HG02623 (cell line): ENCODE data around the gene SDCBP2.

Source experiments
- ATAC-seq: cut with Tn5 transposase; IDR thresholded peaks from one replicate; pipeline ENCODE4 v1.9.1; 2021; ENCODE audit warnings: moderate library complexity; ENCODE audit not compliant: unreplicated experiment

Gene SDCBP2

GRCh38 chr20:1278993-1279392 is 49.9 kb downstream of the SDCBP2 start:
- ATAC-seq: no peak

DNA sequence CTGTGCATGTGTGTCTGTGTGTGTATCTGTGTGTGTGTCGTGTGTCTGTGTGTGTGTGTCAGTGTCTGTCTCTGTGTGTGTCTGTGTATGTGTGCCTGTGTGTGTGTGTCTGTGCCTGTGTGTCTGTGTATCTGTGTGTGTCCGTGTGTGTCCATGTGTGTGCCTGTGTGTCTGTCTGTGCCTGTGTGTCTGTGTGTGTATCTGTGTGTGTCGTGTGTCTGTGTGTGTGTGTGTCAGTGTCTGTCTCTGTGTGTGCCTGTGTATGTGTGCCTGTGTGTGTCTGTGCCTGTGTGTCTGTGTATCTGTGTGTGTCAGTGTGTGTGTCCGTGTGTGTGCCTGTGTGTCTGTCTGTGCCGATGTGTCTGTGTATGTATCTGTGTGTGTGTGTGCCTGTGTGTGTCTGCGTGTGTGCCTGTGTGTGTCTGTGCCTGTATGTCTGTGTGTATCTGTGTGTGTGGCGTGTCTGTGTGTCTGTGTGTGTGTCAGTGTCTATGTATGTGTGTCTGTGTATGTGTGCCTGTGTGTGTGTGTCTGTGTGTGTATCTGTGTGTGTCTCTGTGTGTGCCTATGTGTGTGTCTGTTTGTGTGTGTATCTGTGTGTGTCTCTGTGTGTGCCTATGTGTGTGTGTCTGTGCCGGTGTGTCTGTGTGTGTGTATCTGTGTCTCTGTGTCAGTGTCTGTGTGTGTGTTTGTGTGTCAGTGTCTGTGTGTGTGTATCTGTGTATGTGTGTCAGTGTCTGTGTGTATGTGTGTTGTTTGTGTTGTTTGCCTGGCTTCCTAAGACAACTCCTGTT is 51.2 kb downstream of the SDCBP2 start:
- ATAC-seq: no peak

DNA sequence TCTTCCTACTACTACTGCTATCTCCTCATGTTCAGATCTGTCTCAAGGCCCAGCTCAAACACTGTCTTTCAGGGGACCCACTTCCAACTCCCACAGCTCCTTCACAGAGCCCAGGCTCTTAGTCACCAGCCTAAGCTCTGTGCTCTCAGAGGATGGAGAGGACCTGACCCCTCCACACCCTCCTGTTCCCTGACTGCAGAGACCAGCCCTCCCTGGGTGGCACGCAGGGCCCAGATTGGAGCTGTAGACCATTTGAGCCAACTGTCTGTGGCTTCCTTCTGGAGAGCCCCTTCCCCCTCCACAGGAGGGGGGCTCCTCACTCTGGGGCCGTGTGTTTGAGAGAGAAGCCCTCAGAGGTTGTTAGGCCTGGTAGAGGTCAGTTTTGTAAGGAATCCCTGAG is 53.0 kb downstream of the SDCBP2 start:
- no peak for ATAC-seq

DNA sequence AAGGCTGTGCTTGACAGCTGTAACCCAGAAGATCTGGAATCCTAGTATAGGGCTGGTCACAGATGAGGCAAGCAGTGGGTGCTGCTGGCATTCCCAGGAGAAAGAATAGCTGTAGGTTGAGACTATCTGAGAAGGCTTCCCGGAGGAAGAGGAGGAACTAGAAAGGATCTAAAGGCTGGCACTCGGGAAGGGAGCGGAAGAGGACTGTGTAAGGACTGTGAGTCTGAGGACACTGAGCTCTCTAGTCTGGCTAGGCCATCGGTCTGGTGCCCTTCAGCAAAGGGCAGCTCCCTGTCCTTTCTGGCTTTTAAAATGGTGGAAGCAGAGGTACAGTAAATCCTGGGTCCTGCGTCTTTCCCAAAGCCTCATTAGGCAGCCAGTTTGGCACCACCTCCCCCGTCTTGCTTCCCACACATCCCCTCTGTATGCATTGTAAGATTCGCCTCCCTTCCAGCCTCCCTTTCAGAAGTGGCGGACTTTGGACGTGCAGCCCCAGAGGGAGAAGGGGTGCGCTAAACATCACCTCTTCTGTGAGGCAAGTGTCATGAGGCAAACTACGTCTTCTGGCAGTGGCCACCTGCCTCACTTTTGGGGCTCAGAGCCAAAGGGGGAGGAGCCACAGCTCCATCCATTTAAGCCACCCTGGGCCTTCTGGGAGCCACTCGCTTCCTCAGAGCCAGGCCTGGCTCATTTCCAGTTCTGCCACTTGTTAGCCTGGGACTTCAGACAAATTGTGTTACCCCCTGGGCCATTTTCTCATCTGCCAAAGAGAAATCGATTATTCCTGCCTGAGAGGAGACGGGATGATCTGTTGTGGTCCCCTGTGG is 54.2 kb downstream of the SDCBP2 start:
- no peak for ATAC-seq

DNA sequence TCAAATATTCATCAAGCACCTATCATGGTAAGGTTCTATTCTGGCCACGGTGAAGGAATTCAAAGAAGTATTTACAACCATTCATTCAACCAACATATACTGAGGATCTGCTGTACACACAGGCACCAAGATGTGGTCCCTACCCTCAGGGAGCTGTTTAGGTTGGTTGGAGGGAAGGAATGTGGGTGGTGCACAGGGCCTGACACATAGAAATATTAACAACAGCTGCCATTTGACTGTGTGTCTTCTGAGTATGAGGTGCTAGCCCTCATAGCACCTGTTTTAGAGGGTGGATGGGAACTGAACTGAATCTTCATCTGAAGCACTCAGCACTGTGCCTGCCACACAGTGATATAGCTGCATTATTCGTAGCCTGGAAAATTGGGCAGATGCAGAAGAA is 55.6 kb downstream of the SDCBP2 start:
- no peak for ATAC-seq

DNA sequence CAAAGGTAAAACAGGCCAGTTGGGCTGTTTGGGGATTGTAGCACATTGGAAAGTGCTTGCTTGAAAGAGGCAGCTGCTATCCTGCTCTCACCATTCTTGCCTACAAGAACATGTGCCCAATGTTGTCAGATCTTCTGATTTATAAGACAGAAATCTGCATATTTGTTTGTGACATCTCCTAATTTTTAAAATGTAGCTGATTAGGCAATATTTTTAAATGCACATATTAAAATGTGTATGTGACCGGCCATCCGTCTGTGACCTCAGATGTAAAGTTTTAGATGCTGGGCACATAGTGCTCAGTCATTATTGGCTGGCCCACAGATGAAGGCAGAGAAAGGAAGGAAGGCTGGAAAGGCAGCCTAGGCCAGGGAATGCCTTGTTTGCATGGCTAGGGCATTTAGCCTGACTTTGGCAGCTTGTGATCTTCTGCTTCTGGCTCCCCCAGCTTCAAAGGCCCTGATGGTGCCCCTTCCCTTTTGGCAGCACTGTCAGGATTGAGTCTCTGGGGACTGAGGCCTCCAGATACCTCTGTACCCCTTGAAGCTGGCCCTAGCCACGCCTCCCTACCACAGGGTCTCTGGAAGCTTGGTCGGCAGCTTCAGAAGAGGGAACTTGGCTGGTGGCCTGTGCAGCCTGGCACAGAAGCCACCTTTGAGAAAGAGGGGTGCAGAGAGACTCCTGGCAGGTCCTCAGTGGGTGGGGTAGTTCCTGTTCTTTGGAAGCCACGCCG is 56.4 kb downstream of the SDCBP2 start:
- ATAC-seq: no peak

- ATAC-seq: no peak
Observed at GRCh38 chr20:1269850-1270249, 59.1 kb downstream of the SDCBP2 start.

GRCh38 chr20:1269235-1269634 is 59.7 kb downstream of the SDCBP2 start:
- ATAC-seq: no peak

- ATAC-seq: no peak
Observed at GRCh38 chr20:1267809-1268374, 61.0 kb downstream of the SDCBP2 start.

DNA sequence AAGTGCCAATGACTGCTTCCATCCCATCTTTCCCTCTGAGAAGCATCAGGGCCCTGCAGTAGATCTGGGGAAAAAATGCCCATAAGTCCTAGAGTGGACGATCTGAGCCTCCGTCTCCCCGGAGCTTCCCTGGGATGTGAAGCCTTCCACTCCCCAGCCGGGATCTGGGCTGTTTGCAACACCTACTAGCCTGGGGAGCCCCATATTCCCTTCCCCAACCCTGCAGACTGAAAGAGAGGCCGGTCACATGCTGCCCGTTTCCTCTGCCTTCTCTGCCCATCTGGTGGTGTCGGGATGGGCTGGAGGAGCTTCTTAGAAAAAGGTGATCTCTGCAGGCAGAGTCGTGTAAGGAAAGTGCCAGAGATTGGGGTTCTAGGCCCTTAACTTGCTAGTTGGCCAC is 61.8 kb downstream of the SDCBP2 start:
- no peak for ATAC-seq

DNA sequence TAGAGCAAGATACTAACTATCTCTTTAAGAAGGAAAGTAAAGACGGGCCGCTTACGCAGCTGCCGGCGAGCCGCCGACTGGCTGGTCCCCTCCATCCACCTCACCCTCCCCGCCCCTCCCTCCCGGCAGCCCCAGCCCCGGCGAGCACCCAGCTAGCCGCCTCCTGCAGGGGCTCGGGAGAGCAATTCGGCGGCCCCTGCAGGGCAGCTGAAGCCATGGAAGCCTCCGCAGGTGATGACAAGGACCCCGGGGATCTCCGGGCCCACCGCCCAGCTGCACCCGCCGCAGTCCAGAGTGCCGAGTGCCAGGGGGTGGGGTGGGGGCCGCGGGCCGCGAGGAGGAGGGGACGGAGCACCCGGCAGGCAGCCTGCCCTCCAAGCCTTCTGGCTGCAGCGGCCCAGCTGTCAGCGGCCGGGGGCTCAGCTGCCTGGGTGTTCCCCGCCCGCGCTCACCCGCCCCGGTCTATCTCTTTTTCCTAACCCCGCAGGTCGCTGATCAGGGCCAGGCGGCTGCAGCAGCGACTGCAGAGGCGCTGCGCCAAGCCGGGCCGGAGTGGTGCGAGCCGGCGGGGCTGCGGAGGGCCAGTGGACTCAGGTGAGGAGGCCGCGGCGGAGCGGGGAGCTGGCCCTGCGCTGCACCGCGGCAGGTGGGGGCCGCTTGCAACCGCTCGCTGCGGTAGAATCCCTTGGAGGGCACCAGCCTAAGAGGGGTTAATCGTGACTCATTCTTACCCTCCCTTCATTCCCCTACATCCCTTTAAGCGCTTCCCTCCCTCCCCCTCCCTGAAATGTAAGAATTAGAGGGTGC is 62.6 kb downstream of the SDCBP2 start, which contains the start of gene SNPH:
TSS of gene SNPH (plus strand) at position 128 of the 807 bp plus-strand sequence. CDS start 29,946 bp downstream, outside the sequence.
- no peak for ATAC-seq

DNA sequence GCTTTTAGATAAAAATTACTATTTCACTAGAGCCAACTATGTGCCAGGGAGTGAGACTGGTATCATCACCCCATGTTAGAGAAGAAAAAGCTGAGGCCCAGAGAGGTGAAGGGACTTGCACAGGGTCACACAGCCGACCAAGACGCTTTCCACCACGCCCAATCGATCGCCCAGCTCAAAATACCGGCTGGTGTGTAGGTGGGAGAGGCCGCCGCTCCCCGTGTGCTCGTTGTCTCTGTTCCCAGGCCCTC is 63.1 kb downstream of the SDCBP2 start:
- ATAC-seq: no peak

DNA sequence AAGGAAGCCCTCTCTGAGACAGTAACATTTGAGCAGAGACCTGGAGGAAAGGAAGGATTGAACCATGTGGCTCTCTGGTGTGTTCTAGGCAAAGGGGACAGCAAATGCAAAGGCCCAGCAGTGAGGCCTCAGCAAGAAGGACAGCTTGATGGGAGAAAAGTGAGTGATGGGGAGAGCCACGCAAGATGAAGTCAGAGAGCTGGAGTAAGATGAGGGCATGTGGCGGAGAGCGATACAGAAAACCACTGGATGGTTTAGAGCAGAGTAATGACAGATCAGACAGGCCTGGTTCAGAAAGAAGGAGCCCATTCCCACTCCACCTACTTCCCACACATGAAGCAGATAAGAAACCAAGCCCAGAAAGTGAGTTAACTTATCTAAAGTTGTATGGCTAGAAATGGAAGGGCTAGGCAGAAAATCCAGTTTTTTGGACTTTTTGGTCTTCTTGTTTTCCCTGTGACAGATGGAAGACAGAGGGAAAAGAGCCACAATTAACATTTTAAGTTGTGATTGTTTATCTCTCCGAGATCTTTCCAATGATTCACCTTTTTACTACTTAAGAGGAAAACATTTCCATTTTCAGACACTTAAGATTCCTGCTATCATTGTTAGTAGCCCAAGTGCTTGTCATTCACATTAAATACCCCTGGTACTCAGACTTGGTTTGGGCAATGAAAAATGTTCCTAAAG is 63.6 kb downstream of the SDCBP2 start:
- ATAC-seq: no peak

- ATAC-seq: no peak
Observed at GRCh38 chr20:1264727-1265126, 64.2 kb downstream of the SDCBP2 start.

DNA sequence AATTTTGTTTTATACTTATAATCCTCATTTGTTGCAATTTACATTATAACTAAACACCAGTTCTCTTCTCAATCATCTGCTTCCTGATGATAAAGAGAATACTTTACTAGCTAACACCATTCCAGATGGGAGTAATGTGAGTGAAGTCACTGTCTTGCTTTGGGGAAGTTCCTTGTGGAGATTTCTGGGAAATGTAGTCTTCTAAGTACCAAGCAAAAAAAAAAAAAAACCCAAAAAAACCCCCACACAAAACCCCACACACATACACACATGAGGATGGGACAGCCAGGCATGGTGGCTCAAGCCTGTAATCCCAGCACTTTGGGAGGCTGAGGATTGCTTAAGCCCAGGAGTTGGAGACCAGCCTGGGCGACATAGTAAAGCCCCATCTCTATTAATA is 65.1 kb downstream of the SDCBP2 start:
- no peak for ATAC-seq
